Suprapubic skin (tissue), 4 donors: ENCODE results near the gene CLNK.

Experiments
- EP300 ChIP-seq: sonication (generic); formaldehyde crosslinking; IDR thresholded peaks from one replicate; pipeline ENCODE4 v1.6.1; 2017; ENCODE audit warnings: antibody characterized with exemption
- POLR2A ChIP-seq, 2 donors: fragments of 450-650 bp; IDR thresholded peaks; one replicate each; pipeline ENCODE4 v1.6.1; 2017; ENCODE audit warnings: antibody characterized with exemption in 2 of 2, mild to moderate bottlenecking in 2 of 2, moderate library complexity in 2 of 2
- POLR2AphosphoS5 ChIP-seq, 3 donors: sonication (generic); formaldehyde crosslinking; IDR thresholded peaks; one replicate each; pipeline ENCODE4 v1.6.1; 2017; ENCODE audit warnings: antibody characterized with exemption in 3 of 3
- TF ChIP-seq, protein P1 (sequence below), 2 donors: fragments of 200-600 bp in 1 of 2; fragments of 450-650 bp in 1 of 2; sonication (generic) in 1 of 2; IDR thresholded peaks; one replicate each; pipeline ENCODE4 v1.5.1; 2016 to 2019; ENCODE audit warnings: antibody characterized with exemption in 2 of 2, mild to moderate bottlenecking in 1 of 2, moderate library complexity in 1 of 2

DNA sequence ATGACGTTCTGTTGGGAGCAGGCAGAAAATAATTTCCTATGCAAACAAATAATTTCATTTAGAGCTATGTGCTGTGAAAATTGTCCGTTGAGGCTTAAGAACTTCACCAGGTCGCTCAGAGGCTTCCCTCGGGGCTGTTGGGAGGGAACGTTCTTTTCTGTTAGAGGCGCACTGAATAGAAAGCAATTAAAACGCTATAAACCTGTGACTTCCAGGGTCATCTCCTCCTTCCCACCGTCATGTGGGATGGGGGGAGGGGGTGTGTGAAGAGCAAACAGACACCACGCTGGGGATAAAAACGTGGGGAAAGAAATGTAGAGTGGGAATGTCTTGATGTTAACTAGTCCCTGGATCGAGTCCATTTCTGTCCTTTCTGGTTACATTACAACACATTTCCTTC is 192.1 kb downstream of the CLNK start:
- TF ChIP-seq, protein P1, sequence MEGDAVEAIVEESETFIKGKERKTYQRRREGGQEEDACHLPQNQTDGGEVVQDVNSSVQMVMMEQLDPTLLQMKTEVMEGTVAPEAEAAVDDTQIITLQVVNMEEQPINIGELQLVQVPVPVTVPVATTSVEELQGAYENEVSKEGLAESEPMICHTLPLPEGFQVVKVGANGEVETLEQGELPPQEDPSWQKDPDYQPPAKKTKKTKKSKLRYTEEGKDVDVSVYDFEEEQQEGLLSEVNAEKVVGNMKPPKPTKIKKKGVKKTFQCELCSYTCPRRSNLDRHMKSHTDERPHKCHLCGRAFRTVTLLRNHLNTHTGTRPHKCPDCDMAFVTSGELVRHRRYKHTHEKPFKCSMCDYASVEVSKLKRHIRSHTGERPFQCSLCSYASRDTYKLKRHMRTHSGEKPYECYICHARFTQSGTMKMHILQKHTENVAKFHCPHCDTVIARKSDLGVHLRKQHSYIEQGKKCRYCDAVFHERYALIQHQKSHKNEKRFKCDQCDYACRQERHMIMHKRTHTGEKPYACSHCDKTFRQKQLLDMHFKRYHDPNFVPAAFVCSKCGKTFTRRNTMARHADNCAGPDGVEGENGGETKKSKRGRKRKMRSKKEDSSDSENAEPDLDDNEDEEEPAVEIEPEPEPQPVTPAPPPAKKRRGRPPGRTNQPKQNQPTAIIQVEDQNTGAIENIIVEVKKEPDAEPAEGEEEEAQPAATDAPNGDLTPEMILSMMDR (IDR thresholded peaks at IDR 0.05), result no peak
- TF ChIP-seq POLR2A (IDR thresholded peaks at IDR 0.05) (no peak), POLR2AphosphoS5 (IDR thresholded peaks at IDR 0.05) (no peak), EP300 (no peak)
